GM18508 (cell line): ENCODE data around the gene TFAM.
"Not testable (repeated sequence)": the region's sequence is repeated elsewhere in the genome, so short reads cannot be mapped to it uniquely, and the experiment has no call there.

Experiments
- ATAC-seq: cut with Tn5 transposase; IDR thresholded peaks from one replicate; pipeline ENCODE4 v1.9.1; 2021; ENCODE audit warnings: moderate number of reproducible peaks; ENCODE audit not compliant: insufficient read depth, unreplicated experiment

The TFAM gene

DNA sequence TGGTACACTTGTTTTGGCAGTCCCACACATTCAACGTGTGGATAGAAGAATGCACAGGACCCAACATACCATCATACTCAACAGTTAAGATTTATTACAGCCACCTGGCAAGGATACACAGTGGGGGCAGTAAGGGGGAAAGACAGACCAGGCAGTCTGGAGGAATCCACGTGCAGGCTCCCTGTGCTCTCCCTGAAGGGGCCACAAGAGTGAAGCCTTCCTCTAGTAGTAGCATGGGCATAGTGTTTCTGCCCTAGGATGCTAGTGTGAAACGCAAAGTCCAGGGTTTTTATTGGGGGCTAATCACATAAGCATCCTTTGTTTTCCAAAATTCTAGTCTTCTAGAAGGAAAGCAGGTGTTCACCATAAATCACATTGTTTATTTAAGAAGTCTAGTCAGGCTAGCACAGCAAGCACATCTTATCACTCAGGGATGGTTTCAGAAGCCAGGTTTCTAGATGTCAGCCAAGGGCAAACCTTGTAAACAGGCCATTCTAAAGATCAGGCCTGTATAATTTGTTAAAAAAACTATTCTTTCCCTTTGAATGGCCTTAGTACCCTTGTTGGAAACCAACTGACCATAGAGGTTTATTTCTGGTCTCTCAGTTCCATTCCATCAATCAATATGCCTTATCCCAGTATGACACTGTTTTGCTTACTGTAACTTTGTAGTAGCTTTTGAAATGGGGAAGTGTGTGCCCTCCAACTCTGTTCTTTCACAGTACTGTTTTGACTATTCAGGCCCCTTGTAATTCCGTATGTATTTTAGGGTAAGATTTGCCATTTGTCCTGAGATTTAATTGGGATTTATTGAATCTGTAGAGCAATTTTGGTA lies 12.4 kb upstream of the TFAM start:
- no peak for ATAC-seq

DNA sequence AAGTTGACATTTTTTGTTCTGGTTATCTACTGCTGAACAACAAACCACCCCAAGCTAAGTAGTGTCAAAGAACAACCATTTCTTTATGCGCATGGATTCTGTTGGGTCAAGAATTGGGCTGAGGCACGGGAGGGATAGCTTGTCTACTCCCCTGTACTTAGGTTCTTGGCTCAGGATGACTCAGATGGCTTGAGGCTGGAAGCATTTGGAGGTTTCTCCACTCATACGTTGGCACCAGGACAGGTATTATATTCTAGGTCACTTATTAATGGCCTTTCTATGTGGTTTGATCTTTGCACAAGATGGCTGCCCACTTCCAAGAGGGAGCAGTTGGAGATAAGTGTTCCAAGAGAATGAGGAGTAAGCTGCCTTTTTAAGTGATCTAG lies 11.8 kb upstream of the TFAM start:
- no peak for ATAC-seq

DNA sequence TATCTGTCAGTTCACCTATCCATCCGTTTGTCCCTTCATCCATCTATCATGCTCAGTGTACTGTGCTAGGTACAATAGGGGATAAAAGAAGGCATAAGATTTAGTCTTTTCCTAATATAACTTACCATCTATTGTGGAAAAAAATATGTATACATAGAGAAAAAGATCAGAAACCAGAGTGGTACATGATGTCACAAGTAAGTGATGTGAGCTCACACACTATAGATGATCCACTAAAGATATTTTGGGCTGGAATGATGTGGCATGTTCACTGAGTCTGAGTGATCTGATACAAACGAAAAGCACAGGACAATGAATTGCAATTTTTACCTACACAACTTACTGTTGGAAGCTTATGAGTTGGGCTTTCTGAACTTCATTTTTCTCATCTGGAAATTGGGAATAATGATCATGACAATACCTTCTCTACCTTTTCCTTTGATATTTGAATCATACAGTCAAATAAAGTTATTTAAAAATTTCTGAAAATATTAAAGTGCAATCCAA lies 2.7 kb upstream of the TFAM start:
- ATAC-seq: no peak

DNA sequence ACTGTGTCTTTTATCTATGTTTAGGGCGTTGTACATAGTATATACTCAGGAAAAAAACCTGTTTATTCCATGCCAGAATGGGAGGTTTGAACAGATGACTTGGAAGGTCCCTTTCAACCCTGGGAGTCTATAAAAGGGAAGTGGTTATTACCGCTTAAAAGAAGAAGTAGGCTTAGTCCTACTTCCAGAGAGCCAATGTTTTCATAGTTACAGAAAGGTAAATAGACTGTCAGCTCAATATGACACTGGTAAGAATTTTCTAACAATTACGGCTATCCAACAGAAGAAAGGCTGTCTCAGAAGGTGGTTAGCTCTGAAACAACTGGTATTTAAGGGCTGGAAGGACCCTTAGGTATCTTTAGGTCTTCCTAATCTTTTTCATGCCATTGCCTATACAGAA lies 1.1 kb upstream of the TFAM start:
- peak; percentile 84 for ATAC-seq

DNA sequence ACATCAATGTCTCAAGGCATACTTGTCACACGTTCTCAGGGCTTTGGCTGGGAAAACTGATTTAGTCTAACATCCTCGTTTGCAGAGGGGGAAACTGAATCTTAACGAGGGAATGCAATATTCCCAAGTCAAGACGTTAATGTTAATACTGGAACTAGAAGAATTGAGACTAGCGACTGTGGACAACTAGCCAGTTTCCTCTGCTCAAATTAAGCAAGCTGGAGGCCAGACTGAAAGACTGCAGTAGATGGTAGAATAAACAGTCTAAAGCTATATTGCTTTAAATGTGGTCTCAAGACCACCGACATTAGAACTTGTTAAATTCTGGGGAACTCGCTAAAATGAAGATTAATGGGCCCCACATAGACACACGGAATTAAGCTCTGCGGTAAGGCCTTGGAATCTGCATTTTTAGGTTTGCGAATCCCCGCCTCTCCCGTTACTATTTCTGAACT lies 639 bp upstream of the TFAM start:
- ATAC-seq: no peak

DNA sequence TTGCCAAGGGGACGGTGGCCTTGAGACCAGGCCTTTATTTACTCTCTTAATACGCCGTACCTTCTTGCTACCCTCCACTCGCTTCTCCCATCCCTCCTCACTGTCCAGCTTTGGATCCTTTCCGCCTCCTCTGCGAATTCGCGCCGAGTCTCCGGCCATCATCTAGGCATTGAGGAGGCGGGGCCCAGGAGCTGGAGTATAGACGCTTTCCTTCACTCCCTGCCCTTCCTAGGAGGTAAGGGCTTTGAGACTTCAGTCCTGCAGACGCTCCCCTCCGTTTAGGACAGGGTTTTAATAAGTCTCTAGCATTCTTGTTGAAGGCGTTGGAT lies 538 bp downstream of the TFAM start:
- ATAC-seq: no peak

DNA sequence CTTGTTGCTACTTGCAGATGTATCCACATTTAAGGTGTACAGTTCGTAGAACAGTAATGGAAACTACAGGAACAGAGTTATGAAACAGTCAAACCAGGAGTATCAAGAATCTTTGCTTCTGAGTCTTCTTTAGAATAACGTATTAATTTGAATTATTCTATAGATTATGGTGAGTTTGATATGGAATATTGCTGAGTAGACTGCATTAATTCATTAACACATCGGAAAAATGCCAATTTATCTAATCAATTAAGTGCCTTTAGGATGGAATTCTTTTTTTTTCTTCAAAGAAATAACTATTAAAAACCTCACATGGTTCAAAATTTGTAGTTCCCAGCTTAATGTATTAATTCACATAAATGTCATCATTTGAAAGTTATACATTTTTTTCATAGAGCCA lies 3.8 kb downstream of the TFAM start:
- no peak for ATAC-seq

DNA sequence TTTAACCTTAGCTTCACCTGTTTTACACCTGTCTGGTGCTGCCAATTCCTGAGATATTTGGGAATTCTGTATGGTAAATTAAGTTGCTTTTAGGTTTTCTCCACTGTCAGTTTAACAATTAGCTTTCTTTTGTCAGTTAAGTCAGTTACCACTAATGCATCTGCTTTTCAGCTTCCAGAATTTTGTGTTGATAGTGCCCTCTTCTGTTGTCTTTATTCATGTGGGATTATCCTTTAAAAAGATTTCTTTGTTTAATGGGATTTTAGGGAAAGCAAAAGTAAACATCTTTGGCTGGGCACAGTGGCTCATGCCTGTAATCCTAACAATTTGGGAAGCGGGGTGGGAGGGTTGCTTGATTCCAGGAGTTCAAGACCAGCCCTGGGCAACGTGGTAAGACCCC lies 8.1 kb downstream of the TFAM start:
- ATAC-seq: no peak

DNA sequence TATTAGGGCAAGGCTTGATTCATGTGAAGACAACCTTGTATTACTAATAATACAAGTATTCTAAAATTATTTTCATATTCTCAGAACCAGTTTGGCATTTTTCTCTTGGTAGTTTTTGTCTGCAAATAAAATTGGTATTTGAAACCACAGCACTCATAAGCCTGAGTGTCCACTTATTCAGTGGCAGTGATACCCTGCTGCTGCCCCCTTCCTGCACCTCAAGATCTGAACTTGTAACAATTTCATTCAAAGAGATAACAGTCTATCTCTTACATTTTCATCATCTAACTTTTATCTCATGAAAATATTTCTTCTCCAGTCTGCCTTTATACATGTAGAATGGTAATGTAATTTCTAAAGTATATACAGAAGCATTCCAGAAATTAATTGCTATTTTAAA lies 9.3 kb downstream of the TFAM start:
- no peak for ATAC-seq

DNA sequence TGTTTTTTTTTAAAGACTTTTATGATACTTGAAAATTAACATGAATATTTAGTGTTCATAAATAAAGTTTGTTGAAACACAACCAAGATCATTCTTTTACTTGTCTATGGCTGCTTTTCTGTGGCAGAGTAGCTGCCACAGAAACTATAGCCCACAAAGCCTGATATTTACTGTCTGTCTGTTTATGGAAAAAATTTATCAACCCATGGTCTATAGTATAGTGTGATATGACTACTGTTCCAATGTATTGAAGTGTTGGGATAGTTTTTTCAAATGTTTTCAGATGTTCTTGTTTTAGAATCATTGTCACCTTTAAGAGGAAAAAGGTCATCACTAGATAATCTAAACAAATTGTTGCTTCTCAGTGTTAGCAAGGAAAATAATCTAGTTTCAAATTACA lies 10.8 kb downstream of the TFAM start:
- no peak for ATAC-seq

DNA sequence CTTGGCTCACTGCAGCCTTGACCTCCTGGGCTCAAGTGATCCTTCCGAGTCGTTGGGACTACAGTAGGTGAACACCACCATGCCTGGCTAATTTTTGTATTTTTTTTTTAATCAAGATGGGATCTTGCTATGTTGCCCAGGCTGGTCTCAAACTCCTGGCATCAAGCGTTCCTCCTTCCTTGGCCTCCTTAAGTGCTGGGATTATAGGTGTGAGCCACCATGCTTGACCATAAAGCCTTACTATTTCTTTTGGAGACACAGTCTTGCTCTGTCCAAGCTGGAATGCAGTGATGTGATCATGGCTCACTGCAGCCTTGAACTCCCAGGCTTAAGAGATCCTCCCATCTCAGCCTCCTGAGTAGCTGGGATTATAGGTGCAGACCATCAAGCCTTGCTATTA lies 12.6 kb downstream of the TFAM start:
- ATAC-seq: no peak

DNA sequence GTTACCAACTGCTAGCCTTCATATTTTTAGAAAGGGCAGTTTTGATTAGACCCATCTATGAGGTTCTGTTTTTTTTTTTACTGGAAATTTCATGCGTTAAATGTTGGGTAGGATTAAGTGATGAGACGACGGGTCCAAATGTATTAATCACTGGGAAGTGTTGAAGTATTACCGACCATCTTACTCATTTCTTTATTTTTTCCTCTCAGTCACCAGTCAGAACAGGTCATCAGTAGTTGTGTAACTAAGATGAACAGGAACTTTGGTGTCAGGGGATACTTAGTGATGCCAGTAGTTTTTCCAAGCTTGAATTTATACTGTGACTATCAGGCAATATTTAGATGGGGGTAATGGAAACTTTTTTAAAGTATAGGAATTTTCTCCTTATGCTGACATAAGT lies 14.2 kb downstream of the TFAM start:
- ATAC-seq: no peak

DNA sequence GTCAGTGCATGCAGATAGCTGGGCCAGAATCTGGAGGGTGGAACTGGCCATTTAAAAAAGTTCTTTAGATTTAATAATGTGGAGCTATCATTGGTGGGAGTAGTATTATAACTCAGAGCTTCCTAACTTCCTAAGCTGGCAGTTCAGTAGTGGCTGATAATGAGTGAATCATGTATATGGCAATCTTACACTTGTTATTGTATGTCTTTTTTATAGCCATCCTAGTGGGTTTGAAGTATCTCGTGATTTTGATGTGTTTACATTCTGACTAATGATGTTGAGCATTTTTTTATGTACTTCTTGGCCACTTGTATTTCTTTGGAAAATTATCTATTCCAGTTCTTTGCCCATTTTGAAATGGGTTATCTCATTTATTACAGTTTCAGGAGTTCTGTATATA lies 15.4 kb downstream of the TFAM start:
- no peak for ATAC-seq

DNA sequence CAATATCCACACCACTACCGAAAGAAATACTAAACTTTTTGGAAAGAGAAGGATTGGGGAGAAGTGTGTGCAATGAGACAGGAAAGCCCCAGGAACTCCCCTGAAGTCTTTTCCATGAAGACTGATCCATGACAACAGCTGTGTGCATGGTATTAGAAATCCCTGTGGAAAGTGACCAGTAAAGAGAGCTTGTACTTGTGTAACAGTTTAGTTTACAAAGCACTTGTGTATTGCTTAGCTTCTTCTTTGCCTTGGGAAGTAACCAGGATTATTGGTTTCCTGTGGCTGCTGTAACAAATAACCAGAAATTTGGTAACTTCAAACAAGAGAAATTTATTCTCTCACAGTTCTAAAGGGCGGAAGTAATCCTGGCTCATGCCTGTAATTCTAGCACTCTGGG lies 18.8 kb downstream of the TFAM start:
- no peak for ATAC-seq

DNA sequence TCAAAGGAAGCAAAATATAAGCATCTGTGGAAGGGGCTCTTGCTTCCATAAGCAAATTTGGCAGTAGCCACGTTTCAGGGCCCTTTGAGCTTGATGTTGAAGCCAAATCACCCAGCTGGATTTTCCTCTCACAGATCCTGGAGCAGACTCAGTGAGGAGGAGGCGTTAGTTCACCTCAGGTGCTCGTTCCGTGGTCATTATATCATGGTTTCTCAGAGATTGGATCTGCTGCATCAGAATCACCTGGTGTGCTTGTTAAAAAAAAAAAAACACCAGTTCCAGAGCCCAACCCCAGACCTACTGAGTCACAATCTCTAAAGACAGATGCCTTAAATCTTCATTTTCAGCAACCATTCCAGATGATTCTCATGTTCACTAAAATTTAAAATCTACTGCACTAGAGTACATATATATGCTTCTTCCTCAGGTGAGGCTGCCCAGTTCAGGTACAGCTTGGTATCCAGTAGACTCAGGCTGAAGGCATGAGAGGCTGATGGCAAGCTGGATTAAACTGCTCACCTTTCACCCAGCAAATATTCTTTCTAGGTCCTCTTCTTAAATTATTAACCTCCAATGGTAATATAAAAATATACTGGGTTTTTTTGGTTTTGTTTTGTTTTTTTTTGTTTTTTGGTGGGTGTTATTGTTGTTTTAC lies 24.9 kb downstream of the TFAM start:
- no peak for ATAC-seq

DNA sequence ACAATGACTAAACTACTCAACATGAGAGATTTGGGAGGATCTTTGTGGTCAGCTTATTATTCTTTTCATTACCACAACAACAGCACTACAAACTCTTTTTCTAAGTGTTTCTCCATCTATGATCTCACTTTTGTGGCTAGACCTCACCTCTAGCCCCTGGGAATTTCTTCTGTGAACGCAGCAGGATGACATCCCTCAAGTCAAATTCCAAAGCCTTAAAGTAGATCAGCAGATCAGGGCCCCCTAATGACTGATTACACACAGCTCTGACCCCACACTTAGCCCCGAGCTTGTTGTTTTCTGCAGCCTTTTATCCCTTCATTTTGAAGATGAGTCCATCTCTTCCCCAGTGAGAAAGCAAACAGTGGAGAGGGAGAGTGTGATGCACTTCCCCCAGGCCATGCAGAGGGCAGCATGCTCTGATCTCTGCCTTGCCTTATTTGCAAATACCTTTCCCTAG lies 27.3 kb downstream of the TFAM start:
- ATAC-seq: no peak

DNA sequence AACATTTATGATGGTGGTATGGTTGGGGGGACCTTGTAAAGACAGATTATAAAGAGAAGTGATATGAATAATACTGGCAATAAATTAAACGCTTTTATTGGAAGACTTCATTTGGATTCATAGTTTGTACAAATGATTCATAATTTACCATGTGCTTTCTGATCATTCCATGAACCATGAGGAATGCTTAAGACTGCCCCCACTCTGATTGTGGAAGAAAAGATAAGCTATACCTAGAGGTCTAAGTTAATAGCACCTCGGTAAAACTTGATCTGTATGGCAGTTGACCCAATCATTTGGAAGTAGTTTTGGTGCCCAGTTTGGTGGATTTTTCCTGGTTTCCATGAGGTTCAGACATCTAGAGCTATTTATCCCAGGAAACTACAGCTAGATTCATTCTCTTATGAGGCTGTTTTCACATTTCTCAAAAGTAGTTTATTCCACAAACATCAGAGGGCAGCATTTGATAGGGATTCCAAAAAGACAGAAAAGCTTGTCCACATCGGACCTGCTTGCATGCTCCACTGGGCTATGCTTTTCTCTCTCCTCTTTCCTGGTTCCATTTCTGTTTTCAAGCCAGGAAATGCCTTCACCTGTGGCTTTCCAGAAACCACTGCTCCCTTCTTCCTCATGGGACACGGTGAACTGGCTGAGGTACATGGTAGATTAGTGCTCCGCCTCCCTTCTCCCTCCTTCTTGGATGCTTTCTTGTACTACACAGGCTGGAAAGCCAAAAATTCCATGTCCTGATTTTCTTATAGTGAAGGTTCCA lies 29.2 kb downstream of the TFAM start:
- ATAC-seq: no peak

DNA sequence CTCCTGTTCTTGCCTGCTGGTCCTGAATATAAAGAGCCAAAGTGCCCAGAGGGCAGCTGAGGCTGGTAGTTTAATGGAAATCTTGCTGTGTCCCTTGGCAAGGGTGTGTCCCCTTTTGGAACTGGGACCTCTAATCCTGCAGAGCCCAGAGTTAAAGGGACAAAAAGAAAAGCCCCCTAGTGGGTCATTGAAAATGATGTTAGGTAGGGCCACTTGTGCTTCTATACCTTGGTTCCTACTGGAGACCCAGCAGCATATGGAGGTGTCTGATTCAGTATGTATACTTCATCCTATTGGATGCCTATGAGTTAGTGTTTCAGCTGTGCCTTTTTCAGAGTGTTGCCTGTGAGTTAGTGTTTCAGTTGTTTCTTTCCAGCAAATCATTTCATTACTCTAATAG lies 30.5 kb downstream of the TFAM start:
- no peak for ATAC-seq

DNA sequence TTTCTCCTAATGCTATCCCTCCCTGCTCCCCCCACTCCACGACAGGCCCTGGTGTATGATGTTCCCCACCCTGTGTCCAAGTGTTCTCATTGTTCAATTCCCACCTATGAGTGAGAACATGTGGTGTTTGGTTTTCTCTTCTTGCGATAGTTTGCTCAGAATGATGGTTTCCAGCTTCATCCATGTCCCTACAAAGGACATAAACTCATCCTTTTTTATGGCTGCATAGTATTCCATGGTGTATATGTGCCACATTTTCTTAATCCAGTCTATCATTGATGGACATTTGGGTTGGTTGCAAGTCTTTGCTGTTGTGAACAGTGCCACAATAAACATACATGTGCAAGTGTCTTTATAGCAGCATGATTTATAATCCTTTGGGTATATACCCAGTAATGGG lies 32.7 kb downstream of the TFAM start:
- ATAC-seq: not testable (repeated sequence)

DNA sequence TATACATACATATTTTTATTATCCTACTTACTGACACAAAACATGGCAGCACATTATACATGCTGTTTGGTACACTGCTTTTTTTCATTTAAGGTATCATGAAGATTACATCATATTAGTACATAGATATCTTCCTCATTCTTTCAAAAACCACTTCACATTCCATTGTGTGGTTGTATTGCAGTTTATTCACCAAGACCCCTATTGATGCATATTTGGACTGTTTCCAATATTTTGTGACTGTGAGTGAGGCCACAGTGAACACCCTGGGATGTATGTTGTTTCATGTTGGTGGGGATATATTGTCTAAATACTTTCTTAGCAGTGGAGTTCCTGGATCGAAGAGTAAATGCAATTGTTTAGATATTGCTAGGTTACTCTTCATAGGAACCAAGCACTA lies 39.0 kb downstream of the TFAM start:
- ATAC-seq: no peak

DNA sequence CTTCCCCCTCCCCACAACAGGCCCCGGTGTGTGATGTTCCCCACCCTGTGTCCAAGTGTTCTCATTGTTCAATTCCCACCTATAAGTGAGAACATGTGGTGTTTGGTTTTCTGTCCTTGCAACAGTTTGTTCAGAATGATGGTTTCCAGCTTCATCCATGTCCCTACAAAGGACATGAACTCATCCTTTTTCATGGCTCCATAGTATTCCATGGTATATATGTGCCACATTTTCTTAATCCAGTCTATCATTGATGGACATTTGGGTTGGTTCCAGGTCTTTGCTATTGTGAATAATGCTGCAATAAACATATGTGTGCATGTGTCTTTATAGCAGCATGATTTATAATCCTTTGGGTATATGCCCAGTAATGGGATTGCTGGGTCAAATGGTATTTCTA lies 43.2 kb downstream of the TFAM start:
- ATAC-seq: not testable (repeated sequence)
